Stimulated activated CD4-positive, alpha-beta T cell treated with anti-CD3 and anti-CD28 coated beads, Interleukin-2, amount 100 ng/mL, for 24 hours (primary cell): ENCODE measurements around the gene SUCLG2.

Source experiments
- DNase-seq, 2 donors: peaks; one replicate each; pipeline ENCODE4 v3.0.0-alpha.2; 2020

SUCLG2 gene

GRCh38 chr3:67495751-67496150 lies 158.7 kb downstream of the SUCLG2 start:
- no peak for DNase-seq

- no peak for DNase-seq
Observed at GRCh38 chr3:67493808-67494207, 160.6 kb downstream of the SUCLG2 start.

GRCh38 chr3:67490658-67491057 lies 163.8 kb downstream of the SUCLG2 start:
- no peak for DNase-seq

GRCh38 chr3:67489816-67490215 lies 164.6 kb downstream of the SUCLG2 start:
- no peak for DNase-seq

GRCh38 chr3:67487564-67488114 lies 166.8 kb downstream of the SUCLG2 start:
- DNase-seq: no peak

- no peak for DNase-seq
Observed at GRCh38 chr3:67486883-67487282, 167.5 kb downstream of the SUCLG2 start.

GRCh38 chr3:67484085-67484484 lies 170.3 kb downstream of the SUCLG2 start:
- no peak for DNase-seq

GRCh38 chr3:67481126-67481525 lies 173.3 kb downstream of the SUCLG2 start:
- DNase-seq: no peak

GRCh38 chr3:67478423-67478822 lies 176.0 kb downstream of the SUCLG2 start:
- DNase-seq: no peak

- no peak for DNase-seq
Observed at GRCh38 chr3:67474311-67474710, 180.1 kb downstream of the SUCLG2 start.

- no peak for DNase-seq
Observed at GRCh38 chr3:67472674-67473201, 181.7 kb downstream of the SUCLG2 start.

- DNase-seq: no peak
Observed at GRCh38 chr3:67470207-67470606, 184.2 kb downstream of the SUCLG2 start.

GRCh38 chr3:67468511-67468910 lies 185.9 kb downstream of the SUCLG2 start:
- DNase-seq: no peak

- no peak for DNase-seq
Observed at GRCh38 chr3:67463656-67464055, 190.8 kb downstream of the SUCLG2 start.

- no peak for DNase-seq
Observed at GRCh38 chr3:67462187-67462586, 192.2 kb downstream of the SUCLG2 start.

GRCh38 chr3:67461667-67462142 lies 192.7 kb downstream of the SUCLG2 start:
- DNase-seq: no peak

GRCh38 chr3:67460841-67461510 lies 193.4 kb downstream of the SUCLG2 start:
- no peak for DNase-seq

- no peak for DNase-seq
Observed at GRCh38 chr3:67459796-67460195, 194.6 kb downstream of the SUCLG2 start.

- DNase-seq: no peak
Observed at GRCh38 chr3:67458896-67459530, 195.4 kb downstream of the SUCLG2 start.

- DNase-seq: no peak
Observed at GRCh38 chr3:67458408-67458807, 196.0 kb downstream of the SUCLG2 start.

- no peak for DNase-seq
Observed at GRCh38 chr3:67453628-67454027, 200.8 kb downstream of the SUCLG2 start.

- no peak for DNase-seq
Observed at GRCh38 chr3:67450153-67450552, 204.3 kb downstream of the SUCLG2 start.

GRCh38 chr3:67447393-67447792 lies 207.0 kb downstream of the SUCLG2 start:
- DNase-seq: no peak

- no peak for DNase-seq
Observed at GRCh38 chr3:67437789-67438188, 216.6 kb downstream of the SUCLG2 start.
